CD14-positive monocyte (primary cell): ENCODE results near the gene SYAP1. TPM values are rescaled to one million over a fixed set of nuclear protein-coding genes. Genes with fewer than 3 reads are reported as not detected.

ENCODE experiments used
- DNase-seq, 3 donors: peaks; one replicate each; pipeline ENCODE4 v3.0.0-alpha.2; 2011 to 2022
- H2AFZ ChIP-seq: 2 replicates; pipeline ENCODE4 v1.6.0; 2012; ENCODE audit warnings: mild to moderate bottlenecking, low read depth, low read length, inconsistent platforms; ENCODE audit not compliant: insufficient read depth, poor library complexity, severe bottlenecking
- H3K27ac ChIP-seq, 2 donors: 1 replicate in 1 of 2; 2 replicates in 1 of 2; pipeline ENCODE4 v1.5.1; 2012 to 2013; ENCODE audit warnings: low read length in 2 of 2, control low read depth in 1 of 2, inconsistent platforms in 1 of 2, low read depth in 1 of 2, mild to moderate bottlenecking in 1 of 2
- H3K27me3 ChIP-seq, 2 donors: one replicate each; pipeline versions ENCODE4 v1.6.0 to v1.6.1; 2011 to 2013; ENCODE audit warnings: low read length in 2 of 2; ENCODE audit not compliant: control insufficient read depth in 2 of 2, insufficient read depth in 2 of 2
- H3K36me3 ChIP-seq, 2 donors: replicated peaks in 1 of 2; 1 replicate in 1 of 2; 2 replicates in 1 of 2; pipeline versions ENCODE4 v1.5.1 to v1.6.1; 2012 to 2013; ENCODE audit warnings: low read length in 2 of 2, control low read depth in 1 of 2, inconsistent platforms in 1 of 2, mild to moderate bottlenecking in 1 of 2; ENCODE audit not compliant: insufficient read depth in 2 of 2, control insufficient read depth in 1 of 2
- H3K4me1 ChIP-seq, 2 donors: 1 replicate in 1 of 2; 2 replicates in 1 of 2; pipeline versions ENCODE4 v1.5.1 to v1.6.1; 2012 to 2013; ENCODE audit warnings: low read length in 2 of 2, control low read depth in 1 of 2, inconsistent platforms in 1 of 2, mild to moderate bottlenecking in 1 of 2, moderate library complexity in 1 of 2; ENCODE audit not compliant: insufficient read depth in 2 of 2, control insufficient read depth in 1 of 2
- H3K4me2 ChIP-seq: replicated peaks from 2 replicates; pipeline ENCODE3; 2012; ENCODE audit warnings: low read length, moderate library complexity, mild to moderate bottlenecking; ENCODE audit not compliant: poor library complexity, severe bottlenecking; ENCODE audit errors: extremely low read depth
- H3K4me3 ChIP-seq, 3 experiments: fragments of 200-600 bp in 1 of 3; sonication (generic) in 1 of 3; replicated peaks in 1 of 3; 1 replicate in 2 of 3; 2 replicates in 1 of 3; pipeline ENCODE4 v1.5.1; 2011 to 2013; ENCODE audit warnings: low read length in 3 of 3, mild to moderate bottlenecking in 3 of 3, control low read depth in 2 of 3, low read depth in 2 of 3, inconsistent platforms in 1 of 3, moderate library complexity in 1 of 3
- H3K79me2 ChIP-seq: 2 replicates; pipeline ENCODE4 v1.6.0; 2012; ENCODE audit warnings: mild to moderate bottlenecking, control low read depth, inconsistent platforms, low read length, moderate library complexity; ENCODE audit not compliant: insufficient read depth
- H3K9ac ChIP-seq: 2 replicates; pipeline ENCODE4 v1.6.0; 2017; ENCODE audit warnings: low read length, mild to moderate bottlenecking; ENCODE audit not compliant: insufficient read depth, poor library complexity, severe bottlenecking
- H3K9me3 ChIP-seq, 2 donors: replicated peaks in 1 of 2; 1 replicate in 1 of 2; 2 replicates in 1 of 2; pipeline versions ENCODE4 v1.5.1 to v1.6.1; 2012 to 2013; ENCODE audit warnings: low read length in 2 of 2, control low read depth in 1 of 2; ENCODE audit not compliant: control insufficient read depth in 1 of 2, insufficient read depth in 1 of 2
- H4K20me1 ChIP-seq: 2 replicates; pipeline ENCODE4 v1.6.0; 2012; ENCODE audit warnings: mild to moderate bottlenecking, low read length, control low read depth, moderate library complexity; ENCODE audit not compliant: insufficient read depth
- H3K27ac Mint-ChIP-seq, 7 donors: one replicate each; pipeline ENCODE4 v1.8.0; 2020; ENCODE audit warnings: mild to moderate bottlenecking in 7 of 7, mixed read lengths in 7 of 7, moderate library complexity in 6 of 7, inconsistent platforms in 2 of 7
- H3K27me3 Mint-ChIP-seq, 3 donors: one replicate each; pipeline ENCODE4 v1.8.0; 2021 to 2022; ENCODE audit warnings: low read depth in 3 of 3, mild to moderate bottlenecking in 3 of 3, mixed read lengths in 3 of 3, moderate library complexity in 3 of 3, inconsistent platforms in 1 of 3
- H3K36me3 Mint-ChIP-seq, 2 donors: one replicate each; pipeline ENCODE4 v1.8.0; 2020; ENCODE audit warnings: mixed read lengths in 2 of 2, inconsistent platforms in 1 of 2, mild to moderate bottlenecking in 1 of 2
- H3K4me1 Mint-ChIP-seq: one replicate; pipeline ENCODE4 v1.8.0; 2020; ENCODE audit warnings: mild to moderate bottlenecking, mixed read lengths
- H3K4me3 Mint-ChIP-seq, 2 donors: one replicate each; pipeline ENCODE4 v1.8.0; 2020; ENCODE audit warnings: mild to moderate bottlenecking in 2 of 2, mixed read lengths in 2 of 2, moderate library complexity in 1 of 2
- H3K9me3 Mint-ChIP-seq, 7 donors: one replicate each; pipeline ENCODE4 v1.8.0; 2020 to 2022; ENCODE audit warnings: mixed read lengths in 7 of 7, mild to moderate bottlenecking in 6 of 7, moderate library complexity in 6 of 7, inconsistent platforms in 2 of 7
- WGBS: methylation state at CpG from one replicate; pipeline ENCODE4 v1.1.5; 2013; ENCODE audit warnings: missing lambda C conversion rate; ENCODE audit not compliant: insufficient coverage; 5-methylcytosine and 5-hydroxymethylcytosine counted together
- intact Hi-C, 2 donors: fragments of 100-400 bp; cut with micrococcal nuclease; formaldehyde crosslinking; loops; one replicate each; pipeline versions ENCODE4 v1.15.0 to v1.15.1; 2023
- polyA plus RNA-seq, 3 donors: library from polyadenylated mRNA; depleted of rRNA in 1 of 3; unstranded in 2 of 3; stranded (reverse) in 1 of 3; fragments of 300-500 nt in 2 of 3; fragments of >200 nt in 1 of 3; fragmentation: Illumina TruSeq in 2 of 3; gene quantifications; 1 replicate in 2 of 3; 2 replicates in 1 of 3; pipeline ENCODE4 v1.2.3, GENCODE V29; 2012 to 2021
- TF ChIP-seq, protein P1 (sequence below): fragments of 200-600 bp; IDR thresholded peaks from one replicate; pipeline ENCODE4 v1.8.0; 2022; ENCODE audit warnings: antibody characterized with exemption, mild to moderate bottlenecking

Gene SYAP1
- polyA plus RNA-seq, 3 donors = 4.2 to 9.0 (median 7.1) TPM

DNA sequence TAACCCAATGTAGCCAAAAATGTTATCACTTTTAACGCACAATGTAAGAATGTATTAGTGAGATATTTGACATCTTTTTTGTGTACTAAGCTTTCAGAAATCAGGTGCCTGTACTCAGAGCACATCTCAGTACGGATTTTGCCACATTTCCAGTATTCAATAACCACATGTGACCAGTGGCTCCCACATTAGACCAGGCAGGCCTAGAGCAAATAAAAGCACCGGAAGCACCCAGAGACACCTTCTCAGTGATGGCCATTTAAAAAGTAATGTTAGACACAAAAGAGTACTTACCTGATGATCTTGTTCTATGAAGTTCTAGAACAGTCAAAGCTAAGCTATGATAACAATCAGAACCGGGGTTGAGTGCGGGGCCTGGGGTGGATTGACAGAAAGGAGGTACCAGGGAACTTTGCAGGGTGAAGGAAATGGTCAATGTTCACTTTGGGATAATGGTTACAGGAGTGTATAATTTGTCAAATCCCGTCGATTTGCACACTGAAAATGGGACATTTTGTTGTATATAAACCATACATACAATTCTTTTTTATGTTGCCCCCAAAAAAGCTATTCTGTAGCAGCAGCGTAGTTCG lies 8.1 kb upstream of the SYAP1 start:
- peaks cover 0 to 44% (median 2%) of the 10 kb centered on the region in 3 donors for H3K27me3 Mint-ChIP-seq
- H3K9me3 Mint-ChIP-seq = peaks cover 0 to 9% (median 0%) of the 10 kb centered on the region in 7 donors
- Histone ChIP-seq H4K20me1 (no peaks in the 10 kb centered on the region), H3K79me2 (no peaks in the 10 kb centered on the region), H3K27me3 (peaks cover 0 to 3% of the 10 kb centered on the region in 2 donors), H3K27ac (peak overlapping the region in 1 of 2 donors; percentile 69), H2AFZ (peak overlapping the region; percentile 86), H3K9me3 (no peaks in the 10 kb centered on the region), H3K4me2 (peak overlapping the region; percentile 80), H3K4me3 (peak overlapping the region; percentile 48 to 82 (median 64)), H3K9ac (peak overlapping the region; percentile 70), H3K36me3 (no peaks in the 10 kb centered on the region), H3K4me1 (peaks cover 11 to 12% of the 10 kb centered on the region in 2 donors)
- TF ChIP-seq, protein P1, sequence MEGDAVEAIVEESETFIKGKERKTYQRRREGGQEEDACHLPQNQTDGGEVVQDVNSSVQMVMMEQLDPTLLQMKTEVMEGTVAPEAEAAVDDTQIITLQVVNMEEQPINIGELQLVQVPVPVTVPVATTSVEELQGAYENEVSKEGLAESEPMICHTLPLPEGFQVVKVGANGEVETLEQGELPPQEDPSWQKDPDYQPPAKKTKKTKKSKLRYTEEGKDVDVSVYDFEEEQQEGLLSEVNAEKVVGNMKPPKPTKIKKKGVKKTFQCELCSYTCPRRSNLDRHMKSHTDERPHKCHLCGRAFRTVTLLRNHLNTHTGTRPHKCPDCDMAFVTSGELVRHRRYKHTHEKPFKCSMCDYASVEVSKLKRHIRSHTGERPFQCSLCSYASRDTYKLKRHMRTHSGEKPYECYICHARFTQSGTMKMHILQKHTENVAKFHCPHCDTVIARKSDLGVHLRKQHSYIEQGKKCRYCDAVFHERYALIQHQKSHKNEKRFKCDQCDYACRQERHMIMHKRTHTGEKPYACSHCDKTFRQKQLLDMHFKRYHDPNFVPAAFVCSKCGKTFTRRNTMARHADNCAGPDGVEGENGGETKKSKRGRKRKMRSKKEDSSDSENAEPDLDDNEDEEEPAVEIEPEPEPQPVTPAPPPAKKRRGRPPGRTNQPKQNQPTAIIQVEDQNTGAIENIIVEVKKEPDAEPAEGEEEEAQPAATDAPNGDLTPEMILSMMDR = no peak
- intact Hi-C loops = loop anchor here in 1 of 2 donors (10.0 kb wide), 1 partner anchor 1037 kb away; no protein-coding TSS in a partner anchor
- WGBS = no CpG with 5 or more reads among the region's 9 CpGs
- DNase-seq = no peak
- H3K36me3 Mint-ChIP-seq = peaks cover 3 to 8% of the 10 kb centered on the region in 2 donors
- peak overlapping the region; percentile 67 to 75 for H3K4me3 Mint-ChIP-seq
- H3K4me1 Mint-ChIP-seq = peaks cover 15% of the 10 kb centered on the region
- peak overlapping the region in 2 of 7 donors; percentile 13 to 16 for H3K27ac Mint-ChIP-seq

DNA sequence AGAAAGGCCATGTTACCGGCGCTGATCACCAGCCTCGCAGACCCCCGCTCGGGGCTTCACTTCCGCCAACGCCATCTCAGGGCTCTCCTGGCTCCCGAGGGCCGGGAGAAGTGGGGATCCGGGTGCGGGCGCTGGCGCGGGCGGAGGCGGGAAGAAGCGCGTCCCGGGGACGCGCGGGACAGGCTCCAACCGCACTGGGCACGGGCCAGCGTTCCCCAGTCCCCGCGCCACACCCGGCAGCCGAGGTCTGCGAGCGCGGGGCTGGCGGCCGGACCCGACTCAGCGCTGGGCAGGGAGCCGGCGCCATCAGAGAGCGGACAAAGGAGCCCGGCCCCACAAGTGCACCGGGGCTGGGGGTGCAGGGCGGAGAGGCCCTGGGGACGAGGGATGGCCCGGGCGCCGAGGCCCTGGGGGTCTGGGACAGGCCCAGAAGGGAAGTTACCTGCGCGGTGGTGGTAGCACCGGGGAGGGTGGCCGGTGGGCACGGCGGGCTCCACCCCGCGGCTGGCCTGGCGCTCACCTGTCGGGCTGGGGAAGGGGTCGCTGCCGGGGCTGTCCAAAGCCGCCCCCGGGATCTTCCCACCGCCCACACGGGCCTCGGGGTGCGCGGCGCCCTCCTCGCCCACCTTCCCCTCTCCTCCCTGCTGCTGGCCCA lies 7.4 kb upstream of the SYAP1 start:
- peak overlapping the region; percentile 70 for H3K9ac ChIP-seq
- Mint-ChIP-seq H3K27me3 (peaks cover 0 to 43% (median 2%) of the 10 kb centered on the region in 3 donors), H3K4me3 (peak overlapping the region; percentile 90 to 91), H3K36me3 (peaks cover 3 to 8% of the 10 kb centered on the region in 2 donors), H3K9me3 (peaks cover 0 to 7% (median 0%) of the 10 kb centered on the region in 7 donors), H3K27ac (peak overlapping the region in 4 of 7 donors; percentile 76 to 85 (median 82)), H3K4me1 (peaks cover 15% of the 10 kb centered on the region)
- H3K4me3 ChIP-seq = peak overlapping the region; percentile 48 to 82 (median 64)
- peak in 1 of 3 donors; percentile 3 for DNase-seq
- intact Hi-C loops = loop anchor here in 1 of 2 donors (10.0 kb wide), 1 partner anchor 1037 kb away; no protein-coding TSS in a partner anchor
- no peaks in the 10 kb centered on the region for H3K9me3 ChIP-seq
- peak overlapping the region; percentile 80 for H3K4me2 ChIP-seq
- WGBS = under 1% methylated on average over 47 of the region's 67 CpGs
- no peaks in the 10 kb centered on the region for H4K20me1 ChIP-seq
- H3K27me3 ChIP-seq = peaks cover 0 to 3% of the 10 kb centered on the region in 2 donors
- H3K79me2 ChIP-seq = no peaks in the 10 kb centered on the region
- H3K4me1 ChIP-seq = peaks cover 11 to 12% of the 10 kb centered on the region in 2 donors
- peak overlapping the region; percentile 86 for H2AFZ ChIP-seq
- TF ChIP-seq, protein P1 = no peak
- no peaks in the 10 kb centered on the region for H3K36me3 ChIP-seq
- H3K27ac ChIP-seq = peak overlapping the region; percentile 25 to 69
